Gastrocnemius medialis (tissue), 4 donors: ENCODE data around the gene TMEM88.

ENCODE experiments used
- CTCF ChIP-seq, 5 experiments: fragments of 450-650 bp in 3 of 5; fragments of 200-600 bp in 2 of 5; sonication (generic) in 2 of 5; IDR thresholded peaks in 4 of 5; conservative IDR thresholded peaks in 1 of 5; 1 replicate in 4 of 5; 2 replicates in 1 of 5; pipeline ENCODE4 v1.5.1; 2016 to 2019; ENCODE audit warnings: antibody characterized with exemption in 5 of 5, mild to moderate bottlenecking in 3 of 5, moderate library complexity in 3 of 5
- POLR2A ChIP-seq, 2 donors: fragments of 450-650 bp; IDR thresholded peaks; one replicate each; pipeline ENCODE4 v1.6.1; 2017; ENCODE audit warnings: antibody characterized with exemption in 2 of 2, mild to moderate bottlenecking in 2 of 2, moderate library complexity in 2 of 2

DNA sequence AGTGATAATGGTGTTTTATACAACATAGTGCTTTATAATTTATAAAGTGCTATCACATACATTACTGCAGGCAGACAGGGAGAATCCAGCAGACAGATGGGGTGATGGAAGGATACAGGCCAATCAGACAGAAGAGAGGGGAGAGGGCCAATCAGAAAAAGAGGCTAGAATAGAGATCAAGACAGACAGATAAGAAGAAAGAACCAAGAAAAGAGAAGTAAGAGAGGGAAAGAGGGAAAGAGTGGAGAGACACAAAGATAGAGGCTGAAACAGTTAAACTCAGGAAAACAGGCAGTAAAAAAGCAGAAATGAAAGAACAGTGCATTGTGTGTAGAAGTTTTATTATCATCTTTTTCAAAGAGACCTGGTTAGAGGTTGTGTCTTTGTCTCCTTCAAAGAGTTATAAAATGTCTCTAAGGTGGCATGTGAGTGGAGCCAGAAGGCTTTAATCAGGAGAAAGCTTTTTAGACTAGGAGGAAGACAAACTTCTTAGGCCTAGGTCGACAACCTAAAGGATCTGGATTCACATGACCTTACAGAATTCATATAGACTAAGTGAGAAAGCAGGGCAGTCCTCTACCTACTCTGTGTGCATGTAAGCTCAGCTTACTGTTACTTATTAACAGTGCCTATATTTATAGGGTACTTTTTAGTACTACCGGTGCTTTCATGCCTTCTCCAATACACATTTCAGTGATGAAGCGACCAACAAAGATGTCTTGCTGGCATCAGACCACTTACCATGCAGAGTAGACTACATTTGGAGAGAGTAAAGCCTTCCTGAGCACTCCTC lies 25.4 kb downstream of the TMEM88 start:
- TF ChIP-seq CTCF (IDR thresholded peaks at IDR 0.05 in 4 of 5, conservative IDR thresholded peaks at IDR 0.05 in 1 of 5) = no peak
- no peak for TF ChIP-seq POLR2A (IDR thresholded peaks at IDR 0.05)
